HepG2 (cell line): ENCODE measurements around the gene DBN1. TPM values are rescaled to one million over a fixed set of nuclear protein-coding genes. Genes with fewer than 3 reads are reported as not detected.

ENCODE experiments used
- ATAC-seq: fragments of 200-7000 bp; cut with Tn5 transposase; 3 replicates; pipeline ENCODE4 v1.9.1; 2020; ENCODE audit warnings: mild to moderate bottlenecking, moderate library complexity
- BruUV-seq: library from RNA; stranded (reverse); fragments of 400-500 nt; replicated peaks from 2 replicates; lab custom pipeline; 2021; lab: Mats Ljungman, UMichigan
- CTCF ChIA-PET: fragments of 300-600 bp; formaldehyde crosslinking; extraction: SDS; loops from one replicate; lab custom pipeline; 2021; ENCODE audit warnings: low total read pairs, inconsistent platforms, low intra/inter-chr PET ratio; lab: Yijun Ruan, JAX
- POLR2A ChIA-PET: fragments of 350-600 bp; sonication (Branson Sonifier 250); formaldehyde crosslinking; loops from one replicate; lab custom pipeline; 2020; ENCODE audit warnings: antibody characterized with exemption, inconsistent platforms; lab: Yijun Ruan, JAX
- DNase-seq: peaks from one replicate; pipeline ENCODE4 v3.0.0-alpha.2; 2015; ENCODE audit warnings: low spot score
- FAIRE-seq: peaks from 3 replicates; lab custom pipeline; 2011; peaks lifted over from hg19 to GRCh38; lab: Jason Lieb, UNC
- H2AFZ ChIP-seq: one replicate; pipeline ENCODE4 v1.6.1; 2011; ENCODE audit warnings: low read length, inconsistent platforms
- H3K27ac ChIP-seq: fragments of 300-600 bp; 3 replicates; pipeline ENCODE4 v1.8.0; 2011; ENCODE audit warnings: mixed run types, mild to moderate bottlenecking, mixed read lengths, low read length, inconsistent platforms; ENCODE audit not compliant: insufficient read depth; ENCODE audit errors: extremely low read length
- H3K27me3 ChIP-seq, 2 experiments: fragments of 200-600 bp in 1 of 2; 2 replicates in 1 of 2; 3 replicates in 1 of 2; pipeline versions ENCODE4 v1.6.0 to v1.8.0; 2011; ENCODE audit warnings: low read length in 2 of 2, mild to moderate bottlenecking in 2 of 2, moderate library complexity in 2 of 2, inconsistent platforms in 1 of 2; ENCODE audit not compliant: insufficient read depth in 2 of 2, control insufficient read depth in 1 of 2
- H3K36me3 ChIP-seq, 2 experiments: fragments of 200-600 bp in 1 of 2; replicated peaks in 1 of 2; 2 replicates in 1 of 2; 3 replicates in 1 of 2; pipeline versions ENCODE4 v1.5.1 to v1.8.0; 2011; ENCODE audit warnings: low read length in 2 of 2, inconsistent platforms in 1 of 2; ENCODE audit not compliant: insufficient read depth in 2 of 2, control insufficient read depth in 1 of 2
- H3K4me1 ChIP-seq: 2 replicates; pipeline ENCODE4 v1.5.1; 2012; ENCODE audit warnings: low read length, inconsistent platforms; ENCODE audit not compliant: insufficient read depth
- H3K4me2 ChIP-seq: 2 replicates; pipeline ENCODE4 v1.6.0; 2011; ENCODE audit warnings: low read depth, low read length, inconsistent platforms
- H3K4me3 ChIP-seq, 3 experiments: fragments of 200-600 bp in 1 of 3; sonication (generic), shearing (Covaris generic) in 1 of 3; replicated peaks in 1 of 3; 2 replicates each; pipeline ENCODE4 v1.5.1; 2011 to 2016; ENCODE audit warnings: low read length in 3 of 3, inconsistent platforms in 2 of 3, low read depth in 2 of 3, mild to moderate bottlenecking in 2 of 3, control low read depth in 1 of 3, mixed read lengths in 1 of 3; ENCODE audit not compliant: insufficient read depth in 1 of 3
- H3K79me2 ChIP-seq: one replicate; pipeline ENCODE4 v1.6.1; 2011; ENCODE audit warnings: low read length, inconsistent platforms; ENCODE audit not compliant: insufficient read depth
- H3K9ac ChIP-seq: 2 replicates; pipeline ENCODE4 v1.6.0; 2011; ENCODE audit warnings: mild to moderate bottlenecking, low read depth, low read length, inconsistent platforms; ENCODE audit not compliant: insufficient read depth
- H3K9me3 ChIP-seq: 2 replicates; pipeline ENCODE4 v1.5.1; 2012; ENCODE audit warnings: mild to moderate bottlenecking, low read length
- H4K20me1 ChIP-seq: 2 replicates; pipeline ENCODE4 v1.6.0; 2011; ENCODE audit warnings: inconsistent platforms, mild to moderate bottlenecking, low read length, moderate library complexity; ENCODE audit not compliant: insufficient read depth
- EEA1 ChIP-seq: sonication (generic); formaldehyde crosslinking; IDR thresholded peaks from 2 replicates; pipeline ENCODE4 v1.5.1; 2020; ENCODE audit warnings: mild to moderate bottlenecking, missing genetic modification reagents, borderline replicate concordance
- MTA1 ChIP-seq: sonication (generic); formaldehyde crosslinking; IDR thresholded peaks from 2 replicates; pipeline ENCODE4 v1.4.0; 2020; ENCODE audit warnings: missing genetic modification reagents, mild to moderate bottlenecking, borderline replicate concordance
- RFX3 ChIP-seq: IDR thresholded peaks from 2 replicates; pipeline ENCODE4 v1.6.1; 2016; ENCODE audit warnings: missing biosample characterization, missing genetic modification reagents
- ZFP41 ChIP-seq: sonication (generic); formaldehyde crosslinking; IDR thresholded peaks from 2 replicates; pipeline ENCODE4 v1.4.0; 2020; ENCODE audit warnings: mild to moderate bottlenecking, missing genetic modification reagents, borderline replicate concordance
- ZNF136 ChIP-seq: sonication (generic); formaldehyde crosslinking; IDR thresholded peaks from 2 replicates; pipeline ENCODE4 v1.8.1; 2022; ENCODE audit warnings: low read depth, mild to moderate bottlenecking, moderate library complexity, missing genetic modification reagents
- ZNF17 ChIP-seq: sonication (generic); formaldehyde crosslinking; IDR thresholded peaks from 2 replicates; pipeline ENCODE4 v1.5.0; 2020; ENCODE audit warnings: mild to moderate bottlenecking, missing genetic modification reagents
- ZNF75D ChIP-seq: sonication (generic); formaldehyde crosslinking; IDR thresholded peaks from 2 replicates; pipeline ENCODE4 v1.8.1; 2023; ENCODE audit warnings: missing genetic modification reagents, mild to moderate bottlenecking, borderline replicate concordance
- ZNF768 ChIP-seq: sonication (generic); formaldehyde crosslinking; IDR thresholded peaks from 2 replicates; pipeline ENCODE4 v1.4.0; 2020; ENCODE audit warnings: missing genetic modification reagents
- ZSCAN30 ChIP-seq: sonication (generic); formaldehyde crosslinking; IDR thresholded peaks from 2 replicates; pipeline ENCODE4 v1.5.0; 2020; ENCODE audit warnings: mild to moderate bottlenecking, missing genetic modification reagents
- WGBS: methylation state at CpG from one replicate; pipeline ENCODE4 v1.1.6; 2017; ENCODE audit warnings: low lambda C conversion rate; 5-methylcytosine and 5-hydroxymethylcytosine counted together
- in situ Hi-C: cut with HindIII; loops from 2 replicates; pipeline ENCODE4 v1.10.0; 2017; ENCODE audit warnings: low pct_unique_long_range_greater_than_20kb; ENCODE audit not compliant: extremely low pct_ligation_motif_present
- intact Hi-C: fragments of 100-400 bp; cut with micrococcal nuclease; formaldehyde crosslinking; loops from one replicate; pipeline ENCODE4 v1.10.0; 2022; ENCODE audit not compliant: unreplicated experiment
- polyA plus RNA-seq, 8 experiments: library from polyadenylated mRNA; depleted of rRNA in 3 of 8; stranded (reverse) in 7 of 8; unstranded in 1 of 8; fragments of >200 nt; fragmentation: Illumina TruSeq in 4 of 8; extraction: Trizol in 4 of 8; gene quantifications; 2 replicates each; pipeline versions ENCODE4 v1.2.1 to v1.2.3, GENCODE V29; 2011 to 2016; ENCODE audit warnings: low read depth in 4 of 8, missing spikeins in 1 of 8, mixed read lengths in 1 of 8; ENCODE audit not compliant: insufficient read depth in 1 of 8
- total RNA-seq, 5 experiments: library from RNA; depleted of rRNA; stranded (reverse); fragments of >200 nt; fragmentation: Illumina TruSeq; extraction: Trizol; gene quantifications; 2 replicates each; pipeline ENCODE4 v1.2.3, GENCODE V29; 2016; ENCODE audit warnings: low read depth in 1 of 5

The DBN1 gene
- total and polyA plus RNA-seq, 2 of the 13 experiments (the other 11 are each of a cell fraction or from before 2014, with no cell fraction given), result 27.0 to 37.3 TPM

DNA sequence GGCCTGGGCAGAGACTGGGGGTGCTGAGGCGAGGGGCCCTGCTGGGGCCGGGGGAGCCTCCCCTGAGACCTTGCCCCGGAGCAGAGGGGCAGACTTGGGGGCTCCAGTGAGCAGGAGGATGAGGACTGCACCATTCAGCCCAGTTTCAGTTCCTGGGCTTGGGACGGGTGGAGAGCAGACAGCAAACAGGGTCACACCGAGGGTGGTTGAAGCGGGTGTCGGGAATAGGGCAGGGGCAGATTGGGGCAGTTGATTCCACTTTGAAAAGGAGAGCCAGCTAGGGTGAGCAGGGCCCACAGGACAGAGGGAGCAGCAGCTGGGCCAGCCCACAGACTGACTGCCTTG is 42.5 kb downstream of the DBN1 start:
- 95% methylated on average over 7 of the region's 7 CpGs for WGBS
- Histone ChIP-seq H2AFZ (no peak overlapping the region), H3K4me1 (peaks cover 43% of the 10 kb centered on the region), H3K9ac (no peak overlapping the region), H3K27ac (no peak overlapping the region)
- CTCF ChIA-PET, result no interaction called here
- no peak for FAIRE-seq
- POLR2A ChIA-PET, result interaction anchor here (1.5 kb wide), 1 partner anchor 17 kb away, joined by 3 read pairs; no protein-coding TSS in a partner anchor
- TF ChIP-seq MTA1 (CRISPR knock-in tag), result no peak
- TF ChIP-seq ZNF17 (CRISPR knock-in tag), result no peak
- TF ChIP-seq EEA1 (CRISPR knock-in tag), result no peak
- TF ChIP-seq ZFP41 (CRISPR knock-in tag), result no peak
- TF ChIP-seq RFX3, result no peak
- TF ChIP-seq ZNF136, result no peak
- no peak for TF ChIP-seq ZSCAN30 (CRISPR knock-in tag)
- no peak for TF ChIP-seq ZNF75D (CRISPR knock-in tag)
- no peak for TF ChIP-seq ZNF768 (CRISPR knock-in tag)
- TF ChIP-seq, all 625 proteins: peak for 0
- Histone ChIP-seq H3K79me2 (peaks cover 14% of the 10 kb centered on the region), H4K20me1 (no peaks in the 10 kb centered on the region), H3K4me2 (no peak overlapping the region), H3K27me3 (no peaks in the 10 kb centered on the region; a peak in 1 of 5 replicates), H3K9me3 (no peaks in the 10 kb centered on the region), H3K36me3 (peaks cover 14 to 24% of the 10 kb centered on the region in 2 experiments; a peak in 4 of 5 replicates), H3K4me3 (no peak overlapping the region)
- no TSS peak for BruUV-seq
- ATAC-seq (no peak), DNase-seq (no peak)
- in situ Hi-C loops, result no loop called here
- intact Hi-C loops, result no loop called here
